NCI-H2227 (cell line): ENCODE results near the gene FITM1.

Source experiments
- DNase-seq: peaks from one replicate; lab custom pipeline; 2025; ENCODE audit not compliant: unreplicated experiment; lab: John Stamatoyannopoulos, UW

Gene FITM1

GRCh38 chr14:24160499-24160849 is 30.0 kb downstream of the FITM1 start:
- DNase-seq: no peak

- peak; percentile 97 for DNase-seq
These were observed 30.7 kb downstream of the FITM1 start, which contains the start of gene IRF9 for GRCh38 chr14:24160850-24161804. TSS of gene IRF9 (plus strand) at chr14:24161265. CDS start at chr14:24162145, 880 bp downstream.

GRCh38 chr14:24162093-24162492 is 31.6 kb downstream of the FITM1 start:
- no peak for DNase-seq

- no peak for DNase-seq
These were observed 34.1 kb downstream of the FITM1 start for GRCh38 chr14:24164518-24164991.

- no peak for DNase-seq
These were observed 35.3 kb downstream of the FITM1 start for GRCh38 chr14:24165785-24166184.

- no peak for DNase-seq
These were observed 37.1 kb downstream of the FITM1 start for GRCh38 chr14:24167469-24168114.

GRCh38 chr14:24171422-24172260 is 41.2 kb downstream of the FITM1 start, which contains the start of gene REC8:
TSS of gene REC8 (plus strand) at chr14:24172080. CDS start at chr14:24172553, 473 bp downstream.
- peak; percentile 98 for DNase-seq

GRCh38 chr14:24172261-24172860 is 41.9 kb downstream of the FITM1 start:
- peak; percentile 45 for DNase-seq

GRCh38 chr14:24172871-24173281 is 42.4 kb downstream of the FITM1 start:
- peak; percentile 27 for DNase-seq

GRCh38 chr14:24176599-24176998 is 46.1 kb downstream of the FITM1 start:
- DNase-seq: no peak

- DNase-seq: no peak
These were observed 46.8 kb downstream of the FITM1 start for GRCh38 chr14:24177041-24177825.

- DNase-seq: no peak
These were observed 47.4 kb downstream of the FITM1 start for GRCh38 chr14:24177891-24178290.

GRCh38 chr14:24178399-24179178 is 48.1 kb downstream of the FITM1 start:
- DNase-seq: no peak

GRCh38 chr14:24179294-24179960 is 49.0 kb downstream of the FITM1 start:
- DNase-seq: no peak

GRCh38 chr14:24179961-24180796 is 49.7 kb downstream of the FITM1 start:
- no peak for DNase-seq

- no peak for DNase-seq
These were observed 51.1 kb downstream of the FITM1 start for GRCh38 chr14:24181371-24182077.
